ENCODE results near the gene KCTD19.

The KCTD19 gene

DNA sequence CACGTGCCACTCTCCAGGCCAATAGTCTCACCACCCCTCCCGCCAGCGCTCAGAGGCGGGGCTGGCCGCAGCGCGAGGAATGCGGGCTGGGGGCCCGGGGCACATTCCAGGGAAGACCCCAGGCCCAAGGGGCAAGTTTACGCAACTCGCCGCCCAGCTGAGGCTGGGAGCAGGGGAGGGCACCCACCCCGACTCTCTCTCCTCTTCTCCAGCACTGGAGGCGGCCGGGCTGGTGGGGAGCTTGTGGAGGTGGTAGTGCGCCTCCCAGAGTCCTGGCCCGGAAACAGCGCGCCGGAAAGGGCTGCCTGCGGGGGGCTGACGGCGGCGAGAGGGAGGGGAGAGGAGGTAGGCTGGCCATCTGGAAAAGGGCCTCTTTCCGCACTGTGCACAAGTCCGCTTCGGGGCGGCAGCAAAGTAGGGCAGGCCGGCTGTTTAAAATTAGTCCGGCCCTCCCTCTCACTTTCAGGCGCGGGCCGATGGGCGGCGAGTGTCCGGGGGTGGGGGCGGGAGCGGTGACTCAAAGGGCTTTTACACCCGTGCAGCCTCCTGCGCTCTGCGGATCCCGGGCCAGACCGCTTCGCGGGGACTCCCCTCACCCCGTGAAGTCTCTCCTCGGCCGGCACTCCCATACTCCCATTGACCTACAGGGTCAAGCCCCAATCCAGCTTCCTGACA is 80.3 kb downstream of the KCTD19 start:
- TF ChIP-seq, protein P1, sequence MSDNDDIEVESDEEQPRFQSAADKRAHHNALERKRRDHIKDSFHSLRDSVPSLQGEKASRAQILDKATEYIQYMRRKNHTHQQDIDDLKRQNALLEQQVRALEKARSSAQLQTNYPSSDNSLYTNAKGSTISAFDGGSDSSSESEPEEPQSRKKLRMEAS (IDR thresholded peaks at IDR 0.05): peak; percentile 89
- peak; percentile 20; the same call in 1 of the 2 replicates for TF ChIP-seq RAD21 (IDR thresholded peaks at IDR 0.05; ENCODE audit: low read depth)
- TF ChIP-seq NFIC (IDR thresholded peaks at IDR 0.05): 0 out of 2 replicates have a peak, but pooled peaks have one; percentile 24
- peak; percentile 68 for TF ChIP-seq TAF1 (IDR thresholded peaks at IDR 0.05; ENCODE audit: low read depth)
- TF ChIP-seq FOXM1 (IDR thresholded peaks at IDR 0.05; ENCODE audit: borderline replicate concordance, low read depth): no peak
- TF ChIP-seq EGR1 (IDR thresholded peaks at IDR 0.05): 0 out of 2 replicates have a peak, but pooled peaks have one; percentile 54
- TF ChIP-seq CREB1 (IDR thresholded peaks at IDR 0.05; ENCODE audit: low read depth): no peak
- TF ChIP-seq, protein P2, sequence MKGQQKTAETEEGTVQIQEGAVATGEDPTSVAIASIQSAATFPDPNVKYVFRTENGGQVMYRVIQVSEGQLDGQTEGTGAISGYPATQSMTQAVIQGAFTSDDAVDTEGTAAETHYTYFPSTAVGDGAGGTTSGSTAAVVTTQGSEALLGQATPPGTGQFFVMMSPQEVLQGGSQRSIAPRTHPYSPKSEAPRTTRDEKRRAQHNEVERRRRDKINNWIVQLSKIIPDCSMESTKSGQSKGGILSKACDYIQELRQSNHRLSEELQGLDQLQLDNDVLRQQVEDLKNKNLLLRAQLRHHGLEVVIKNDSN (IDR thresholded peaks at IDR 0.05): no peak; the same call in none of the 2 replicates
- 0 out of 2 replicates have a peak, but pooled peaks have one; percentile 27 for TF ChIP-seq CEBPB (IDR thresholded peaks at IDR 0.05)
- TF ChIP-seq YY1 (IDR thresholded peaks at IDR 0.05; ENCODE audit: low read depth): no peak
- TF ChIP-seq TEAD4 (IDR thresholded peaks at IDR 0.05): peak; percentile 88
- TF ChIP-seq ZBTB7A (IDR thresholded peaks at IDR 0.05; ENCODE audit: low read depth): peak; percentile 99
- peak; percentile 33; the same call in 1 of the 2 replicates for TF ChIP-seq EP300 (IDR thresholded peaks at IDR 0.05; ENCODE audit: borderline replicate concordance)
- TF ChIP-seq, protein P3, sequence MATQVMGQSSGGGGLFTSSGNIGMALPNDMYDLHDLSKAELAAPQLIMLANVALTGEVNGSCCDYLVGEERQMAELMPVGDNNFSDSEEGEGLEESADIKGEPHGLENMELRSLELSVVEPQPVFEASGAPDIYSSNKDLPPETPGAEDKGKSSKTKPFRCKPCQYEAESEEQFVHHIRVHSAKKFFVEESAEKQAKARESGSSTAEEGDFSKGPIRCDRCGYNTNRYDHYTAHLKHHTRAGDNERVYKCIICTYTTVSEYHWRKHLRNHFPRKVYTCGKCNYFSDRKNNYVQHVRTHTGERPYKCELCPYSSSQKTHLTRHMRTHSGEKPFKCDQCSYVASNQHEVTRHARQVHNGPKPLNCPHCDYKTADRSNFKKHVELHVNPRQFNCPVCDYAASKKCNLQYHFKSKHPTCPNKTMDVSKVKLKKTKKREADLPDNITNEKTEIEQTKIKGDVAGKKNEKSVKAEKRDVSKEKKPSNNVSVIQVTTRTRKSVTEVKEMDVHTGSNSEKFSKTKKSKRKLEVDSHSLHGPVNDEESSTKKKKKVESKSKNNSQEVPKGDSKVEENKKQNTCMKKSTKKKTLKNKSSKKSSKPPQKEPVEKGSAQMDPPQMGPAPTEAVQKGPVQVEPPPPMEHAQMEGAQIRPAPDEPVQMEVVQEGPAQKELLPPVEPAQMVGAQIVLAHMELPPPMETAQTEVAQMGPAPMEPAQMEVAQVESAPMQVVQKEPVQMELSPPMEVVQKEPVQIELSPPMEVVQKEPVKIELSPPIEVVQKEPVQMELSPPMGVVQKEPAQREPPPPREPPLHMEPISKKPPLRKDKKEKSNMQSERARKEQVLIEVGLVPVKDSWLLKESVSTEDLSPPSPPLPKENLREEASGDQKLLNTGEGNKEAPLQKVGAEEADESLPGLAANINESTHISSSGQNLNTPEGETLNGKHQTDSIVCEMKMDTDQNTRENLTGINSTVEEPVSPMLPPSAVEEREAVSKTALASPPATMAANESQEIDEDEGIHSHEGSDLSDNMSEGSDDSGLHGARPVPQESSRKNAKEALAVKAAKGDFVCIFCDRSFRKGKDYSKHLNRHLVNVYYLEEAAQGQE (IDR thresholded peaks at IDR 0.05; ENCODE audit: low read depth): no peak
- TF ChIP-seq TCF12 (IDR thresholded peaks at IDR 0.05; ENCODE audit: low read depth): peak; percentile 67; the same call in 1 of the 2 replicates

DNA sequence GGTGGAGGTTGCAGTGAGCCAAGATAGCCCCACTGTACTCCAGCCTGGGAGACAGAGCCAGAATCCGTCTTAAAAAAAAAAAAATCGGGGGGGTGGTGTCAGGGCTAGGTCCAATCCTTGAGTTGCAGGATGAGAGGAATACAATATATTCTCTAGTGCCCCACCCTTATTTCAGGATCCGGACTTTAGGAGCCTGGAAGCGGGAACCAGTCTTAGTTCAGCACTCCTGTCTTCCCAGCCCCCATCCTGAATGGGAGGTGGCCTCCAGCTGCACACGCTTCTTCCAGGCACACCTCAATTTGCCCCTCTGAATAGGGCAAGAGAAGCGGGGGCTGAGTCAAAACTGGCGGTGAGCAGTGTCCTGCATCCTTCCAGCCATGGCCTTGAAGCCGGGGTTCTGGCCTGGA is 80.9 kb downstream of the KCTD19 start:
- TF ChIP-seq, protein P2 (IDR thresholded peaks at IDR 0.05): peak; percentile 91; the same call in 1 of the 2 replicates
- no peak for TF ChIP-seq ZBTB7A (IDR thresholded peaks at IDR 0.05; ENCODE audit: low read depth)

DNA sequence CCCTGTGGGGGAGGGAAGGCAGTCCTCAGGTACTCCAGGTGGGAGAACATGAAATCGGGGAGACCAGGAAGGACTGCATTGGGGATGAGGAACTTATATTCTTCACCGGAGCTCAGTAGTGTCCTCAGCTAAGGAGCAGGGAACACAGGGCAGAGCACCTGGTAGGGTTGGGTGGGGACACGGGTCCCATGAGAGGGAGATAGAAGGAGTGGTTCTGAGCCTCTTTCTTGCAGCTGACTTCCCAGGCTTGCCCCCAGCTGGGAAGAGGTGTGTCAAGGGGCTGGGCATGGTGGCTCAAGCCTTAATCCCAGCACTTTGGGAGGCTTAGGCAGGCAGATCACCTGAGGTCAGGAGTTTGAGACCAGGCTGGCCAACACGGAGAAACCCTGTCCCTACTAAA is 81.4 kb downstream of the KCTD19 start:
- TF ChIP-seq TEAD4 (IDR thresholded peaks at IDR 0.05) (no peak), TCF12 (IDR thresholded peaks at IDR 0.05; ENCODE audit: low read depth) (no peak), YY1 (IDR thresholded peaks at IDR 0.05; ENCODE audit: low read depth) (no peak), EGR1 (IDR thresholded peaks at IDR 0.05) (no peak), ZBTB7A (IDR thresholded peaks at IDR 0.05; ENCODE audit: low read depth) (no peak), RAD21 (IDR thresholded peaks at IDR 0.05; ENCODE audit: low read depth) (no peak), TAF1 (IDR thresholded peaks at IDR 0.05; ENCODE audit: low read depth) (no peak), EP300 (IDR thresholded peaks at IDR 0.05; ENCODE audit: borderline replicate concordance) (no peak), NFIC (IDR thresholded peaks at IDR 0.05) (no peak), FOXM1 (IDR thresholded peaks at IDR 0.05; ENCODE audit: borderline replicate concordance, low read depth) (no peak), CREB1 (IDR thresholded peaks at IDR 0.05; ENCODE audit: low read depth) (no peak), CEBPB (IDR thresholded peaks at IDR 0.05) (no peak)
- TF ChIP-seq, protein P1 (IDR thresholded peaks at IDR 0.05): no peak
- TF ChIP-seq, protein P3 (IDR thresholded peaks at IDR 0.05; ENCODE audit: low read depth): no peak
- TF ChIP-seq, protein P2 (IDR thresholded peaks at IDR 0.05): no peak

DNA sequence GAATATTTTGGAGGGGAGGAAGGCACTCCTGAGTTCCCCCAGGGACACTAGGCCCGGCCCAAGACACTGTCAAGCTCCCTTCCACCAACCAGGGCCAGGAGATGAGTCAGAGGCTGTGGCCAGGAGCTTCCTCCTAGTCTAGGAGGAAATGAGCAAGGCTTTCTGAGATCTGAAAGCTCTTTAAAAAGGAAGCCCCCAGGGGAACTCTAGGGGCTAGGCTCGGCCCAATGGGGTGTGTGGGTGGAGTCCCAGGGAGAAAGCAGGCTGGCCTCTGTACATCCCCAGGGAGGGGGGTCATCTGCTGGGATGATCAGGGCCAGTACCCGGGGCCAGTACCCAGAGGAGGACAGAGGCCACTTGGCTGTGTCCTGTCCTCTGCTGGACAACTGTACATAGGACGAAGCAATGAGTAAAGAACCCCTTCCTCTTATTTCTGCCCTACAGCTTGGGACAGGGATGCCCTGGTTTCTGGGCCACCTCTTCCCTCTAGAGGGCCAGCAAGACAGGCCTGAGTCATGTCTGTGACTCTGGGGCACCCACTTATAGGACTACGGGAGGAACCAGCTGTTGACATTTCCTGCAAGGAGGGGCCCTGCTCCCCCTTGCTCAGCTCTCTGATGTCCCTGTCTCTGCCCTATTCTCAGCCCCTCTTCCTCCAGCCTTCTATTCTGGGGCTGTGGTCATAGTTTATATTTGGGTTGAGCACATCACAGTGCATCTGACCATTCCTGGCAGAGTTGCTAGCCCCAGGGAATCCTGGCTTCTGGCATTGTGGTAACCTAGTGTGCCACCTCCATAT is 82.0 kb downstream of the KCTD19 start:
- no peak for TF ChIP-seq YY1 (IDR thresholded peaks at IDR 0.05; ENCODE audit: low read depth)
- TF ChIP-seq, protein P1 (IDR thresholded peaks at IDR 0.05): no peak
- no peak for TF ChIP-seq NFIC (IDR thresholded peaks at IDR 0.05)
- no peak for TF ChIP-seq CREB1 (IDR thresholded peaks at IDR 0.05; ENCODE audit: low read depth)
- TF ChIP-seq RAD21 (IDR thresholded peaks at IDR 0.05; ENCODE audit: low read depth): no peak
- TF ChIP-seq EGR1 (IDR thresholded peaks at IDR 0.05): no peak

Measured in Ishikawa (cell line).